OCI-LY7 (cell line): ENCODE results near the gene RAB11FIP4. TPM values are rescaled to one million over a fixed set of nuclear protein-coding genes. Genes with fewer than 3 reads are reported as not detected.
A peak's percentile ranks its signal among the peaks of the same experiment; 100 is the strongest.

Source experiments
- BruUV-seq: library from RNA; stranded (reverse); fragments of 400-500 nt; replicated peaks from 2 replicates; lab custom pipeline; 2021; lab: Mats Ljungman, UMichigan
- CTCF ChIA-PET: fragments of 300-600 bp; sonication (Branson Sonifier 250); formaldehyde crosslinking; loops from one replicate; lab custom pipeline; 2022; ENCODE audit warnings: antibody characterized with exemption; ENCODE audit not compliant: unreplicated experiment; lab: Charles Lee
- POLR2A ChIA-PET: fragments of 300-600 bp; sonication (Branson Sonifier 250); formaldehyde crosslinking; loops from one replicate; lab custom pipeline; 2022; ENCODE audit warnings: antibody characterized with exemption; lab: Charles Lee
- DNase-seq: peaks from one replicate; pipeline ENCODE4 v3.0.0-alpha.2; 2015; ENCODE audit warnings: low spot score
- H2AFZ ChIP-seq: fragments of 200-600 bp; sonication (generic), shearing (Covaris generic); 2 replicates; pipeline ENCODE4 v1.6.1; 2014; ENCODE audit warnings: mild to moderate bottlenecking, antibody characterized with exemption, low read length, moderate library complexity
- H3K27ac ChIP-seq: fragments of 200-600 bp; sonication (generic); 2 replicates; pipeline ENCODE4 v1.5.1; 2014; ENCODE audit warnings: mixed run types, low read depth, mild to moderate bottlenecking, moderate library complexity, low read length, inconsistent platforms; ENCODE audit not compliant: poor library complexity, severe bottlenecking
- H3K36me3 ChIP-seq: fragments of 200-600 bp; sonication (generic); 2 replicates; pipeline ENCODE4 v1.6.1; 2014; ENCODE audit warnings: mild to moderate bottlenecking, antibody characterized with exemption, low read length, moderate library complexity, mixed read lengths; ENCODE audit not compliant: insufficient read depth
- H3K4me1 ChIP-seq: fragments of 200-600 bp; sonication (generic); 2 replicates; pipeline ENCODE4 v1.5.1; 2014; ENCODE audit warnings: mild to moderate bottlenecking, low read length; ENCODE audit not compliant: insufficient read depth, poor library complexity, severe bottlenecking
- H3K4me2 ChIP-seq: fragments of 200-600 bp; sonication (generic); 2 replicates; pipeline ENCODE4 v1.6.1; 2014; ENCODE audit warnings: mild to moderate bottlenecking, low read length
- H3K4me3 ChIP-seq: fragments of 200-600 bp; sonication (generic); 2 replicates; pipeline ENCODE4 v1.5.1; 2014; ENCODE audit warnings: mild to moderate bottlenecking, low read depth, low read length; ENCODE audit not compliant: poor library complexity, severe bottlenecking
- H3K79me2 ChIP-seq: fragments of 200-600 bp; sonication (generic); 2 replicates; pipeline ENCODE4 v1.6.1; 2016; ENCODE audit warnings: low read depth, mild to moderate bottlenecking, low read length, moderate library complexity, mixed read lengths; ENCODE audit not compliant: insufficient read depth
- H3K9me2 ChIP-seq: fragments of 200-600 bp; sonication (generic); 2 replicates; pipeline ENCODE4 v1.6.1; 2016; ENCODE audit warnings: mild to moderate bottlenecking, low read length, mixed read lengths; ENCODE audit not compliant: insufficient read depth
- H3K9me3 ChIP-seq: fragments of 200-600 bp; sonication (generic); 2 replicates; pipeline ENCODE4 v1.6.1; 2014; ENCODE audit warnings: mild to moderate bottlenecking, mixed run types, low read length, mixed read lengths
- H4K20me1 ChIP-seq: fragments of 200-600 bp; sonication (generic); 2 replicates; pipeline ENCODE4 v1.6.1; 2014; ENCODE audit warnings: mild to moderate bottlenecking, antibody characterized with exemption, low read length, moderate library complexity, mixed read lengths; ENCODE audit not compliant: insufficient read depth
- CTCF ChIP-seq: fragments of 200-600 bp; sonication (generic); conservative IDR thresholded peaks from 2 replicates; pipeline ENCODE4 v1.5.1; 2014; ENCODE audit warnings: mild to moderate bottlenecking, antibody characterized with exemption, low read length, moderate library complexity, mixed read lengths
- EZH2phosphoT487 ChIP-seq: fragments of 200-600 bp; sonication (generic); IDR thresholded peaks from 2 replicates; pipeline ENCODE4 v1.6.1; 2018; ENCODE audit warnings: low read depth, borderline replicate concordance, mild to moderate bottlenecking, mixed run types, antibody characterized with exemption, low read length, moderate library complexity, mixed read lengths
- intact Hi-C: fragments of 100-400 bp; cut with micrococcal nuclease; formaldehyde crosslinking; loops from one replicate; pipeline ENCODE4 v1.10.0; 2022; ENCODE audit not compliant: unreplicated experiment
- total RNA-seq, 2 experiments: library from RNA; depleted of rRNA in 1 of 2; stranded (reverse); fragments of >200 nt in 1 of 2; shearing (Covaris generic) in 1 of 2; gene quantifications; 2 replicates each; pipeline ENCODE4 v1.2.3, GENCODE V29; 2014 to 2022

Gene RAB11FIP4
- total RNA-seq, 2 experiments from 2014 or later: 5.8 to 15.0 TPM

- Histone ChIP-seq H2AFZ (no peak overlapping the region), H3K27ac (no peak overlapping the region), H4K20me1 (no peaks in the 10 kb centered on the region), H3K79me2 (no peaks in the 10 kb centered on the region), H3K36me3 (no peaks in the 10 kb centered on the region), H3K9me2 (no peaks in the 10 kb centered on the region), H3K9me3 (no peaks in the 10 kb centered on the region), H3K4me3 (no peak overlapping the region), H3K4me1 (peaks cover 14% of the 10 kb centered on the region), H3K4me2 (peak overlapping the region; percentile 42; the same call in 1 of the 2 replicates)
- no TSS peak for BruUV-seq
- CTCF ChIA-PET: interaction anchor here (1.2 kb wide), 1 partner anchor 14 kb away, joined by 3 read pairs; no protein-coding TSS in a partner anchor
- no peak for DNase-seq
- TF ChIP-seq CTCF (peak; percentile 31; the same call in 1 of the 2 replicates), EZH2phosphoT487 (no peak)
- POLR2A ChIA-PET: interaction anchor here (0.9 kb wide), 1 partner anchor 15 kb away, joined by 3 read pairs; no protein-coding TSS in a partner anchor
- intact Hi-C loops: no loop called here
These were observed 117.0 kb downstream of the RAB11FIP4 start for GRCh38 chr17:31508288-31509094.

GRCh38 chr17:31509095-31509804 is 117.8 kb downstream of the RAB11FIP4 start:
- no peak for DNase-seq
- BruUV-seq: TSS peak; percentile 61
- CTCF ChIA-PET: interaction anchor here (0.5 to 1.2 kb wide), 2 partner anchors 14 to 76 kb away, joined by 3 to 5 read pairs; no protein-coding TSS in a partner anchor
- H4K20me1 ChIP-seq: no peaks in the 10 kb centered on the region
- no peak overlapping the region for H2AFZ ChIP-seq
- no peaks in the 10 kb centered on the region for H3K36me3 ChIP-seq
- H3K79me2 ChIP-seq: no peaks in the 10 kb centered on the region
- no peak overlapping the region for H3K4me3 ChIP-seq
- POLR2A ChIA-PET: interaction anchor here (0.9 kb wide), 1 partner anchor 16 kb away, joined by 3 read pairs; no protein-coding TSS in a partner anchor
- peak overlapping the region; percentile 42; the same call in 1 of the 2 replicates for H3K4me2 ChIP-seq
- intact Hi-C loops: no loop called here
- H3K27ac ChIP-seq: no peak overlapping the region
- H3K9me2 ChIP-seq: no peaks in the 10 kb centered on the region
- TF ChIP-seq CTCF (no peak), EZH2phosphoT487 (no peak)
- peaks cover 14% of the 10 kb centered on the region for H3K4me1 ChIP-seq
- no peaks in the 10 kb centered on the region for H3K9me3 ChIP-seq
